IMR-90 (cell line): ENCODE results near the gene DIPK1A. TPM values are rescaled to one million over a fixed set of nuclear protein-coding genes. Genes with fewer than 3 reads are reported as not detected.

Experiments used
- ATAC-seq: fragments of 200-7000 bp; cut with Tn5 transposase; 2 replicates; pipeline ENCODE4 v1.9.1; 2020; ENCODE audit warnings: low read depth, mild to moderate bottlenecking, moderate library complexity
- BruUV-seq: library from RNA; stranded (reverse); fragments of 400-500 nt; replicated peaks from 2 replicates; lab custom pipeline; 2021; lab: Mats Ljungman, UMichigan
- CTCF ChIA-PET: fragments of 300-600 bp; formaldehyde crosslinking; extraction: SDS; loops from one replicate; lab custom pipeline; 2021; ENCODE audit warnings: antibody characterized with exemption; lab: Yijun Ruan, JAX
- POLR2A ChIA-PET: fragments of 300-600 bp; sonication (Branson Sonifier 250); formaldehyde crosslinking; loops from one replicate; lab custom pipeline; 2022; ENCODE audit warnings: antibody characterized with exemption; ENCODE audit not compliant: unreplicated experiment; lab: Charles Lee
- DNase-seq: peaks from one replicate; pipeline ENCODE4 v3.0.0; 2013
- H2AFZ ChIP-seq: replicated peaks from 2 replicates; pipeline ENCODE3; 2013; ENCODE audit warnings: low read length, mild to moderate bottlenecking; ENCODE audit not compliant: poor library complexity
- H2AK5ac ChIP-seq: 2 replicates; pipeline ENCODE4 v1.6.1; 2013; ENCODE audit warnings: low read depth, low read length, inconsistent platforms
- H2AK9ac ChIP-seq: replicated peaks from 2 replicates; pipeline ENCODE3; 2013; ENCODE audit warnings: mild to moderate bottlenecking, low read depth, low read length, moderate library complexity; ENCODE audit not compliant: poor library complexity
- H2BK120ac ChIP-seq: 2 replicates; pipeline ENCODE4 v1.6.1; 2013; ENCODE audit warnings: low read depth, low read length, inconsistent platforms
- H2BK15ac ChIP-seq: 3 replicates; pipeline ENCODE4 v1.6.1; 2013; ENCODE audit warnings: low read depth, low read length, inconsistent platforms
- H2BK20ac ChIP-seq: 2 replicates; pipeline ENCODE4 v1.6.1; 2013; ENCODE audit warnings: low read depth, mild to moderate bottlenecking, inconsistent platforms, low read length, moderate library complexity
- H2BK5ac ChIP-seq: 2 replicates; pipeline ENCODE4 v1.6.1; 2013; ENCODE audit warnings: mild to moderate bottlenecking, low read depth, low read length, inconsistent platforms; ENCODE audit not compliant: poor library complexity, severe bottlenecking
- H3K14ac ChIP-seq: replicated peaks from 2 replicates; pipeline ENCODE4 v1.6.1; 2013; ENCODE audit warnings: low read depth, low read length, inconsistent platforms
- H3K18ac ChIP-seq: 2 replicates; pipeline ENCODE4 v1.6.1; 2013; ENCODE audit warnings: low read depth, low read length, control low read depth
- H3K23ac ChIP-seq: 2 replicates; pipeline ENCODE4 v1.6.1; 2013; ENCODE audit warnings: low read depth, low read length, inconsistent platforms
- H3K27ac ChIP-seq: 2 replicates; pipeline ENCODE4 v1.5.1; 2013; ENCODE audit warnings: mild to moderate bottlenecking, control low read depth, low read length; ENCODE audit not compliant: insufficient read depth
- H3K27me3 ChIP-seq: 2 replicates; pipeline ENCODE4 v1.6.1; 2013; ENCODE audit warnings: low read length; ENCODE audit not compliant: control insufficient read depth, insufficient read depth
- H3K36me3 ChIP-seq: 2 replicates; pipeline ENCODE4 v1.6.1; 2013; ENCODE audit warnings: low read length, mixed read lengths; ENCODE audit not compliant: control insufficient read depth, insufficient read depth
- H3K4ac ChIP-seq: 2 replicates; pipeline ENCODE4 v1.6.1; 2013; ENCODE audit warnings: low read depth, low read length, inconsistent platforms
- H3K4me1 ChIP-seq: 2 replicates; pipeline ENCODE4 v1.6.1; 2013; ENCODE audit warnings: low read length, mixed read lengths; ENCODE audit not compliant: control insufficient read depth, insufficient read depth
- H3K4me2 ChIP-seq: 2 replicates; pipeline ENCODE4 v1.6.1; 2013; ENCODE audit warnings: low read depth, mild to moderate bottlenecking, control low read depth, low read length, moderate library complexity
- H3K4me3 ChIP-seq: 2 replicates; pipeline ENCODE4 v1.5.1; 2013; ENCODE audit warnings: low read depth, mild to moderate bottlenecking, control low read depth, low read length, moderate library complexity; ENCODE audit not compliant: insufficient read depth
- H3K56ac ChIP-seq: 2 replicates; pipeline ENCODE4 v1.6.1; 2013; ENCODE audit warnings: low read length, inconsistent platforms; ENCODE audit not compliant: insufficient read depth; ENCODE audit errors: extremely low read depth
- H3K79me1 ChIP-seq, 2 experiments: 2 replicates each; pipeline ENCODE4 v1.6.1; 2013; ENCODE audit warnings: low read length in 2 of 2, inconsistent platforms in 1 of 2, low read depth in 1 of 2
- H3K9ac ChIP-seq: 2 replicates; pipeline ENCODE4 v1.6.1; 2013; ENCODE audit warnings: low read depth, low read length, control low read depth
- H3K9me1 ChIP-seq: 2 replicates; pipeline ENCODE4 v1.6.1; 2013; ENCODE audit warnings: low read length, inconsistent platforms; ENCODE audit not compliant: insufficient read depth
- H3K9me3 ChIP-seq: 2 replicates; pipeline ENCODE4 v1.6.1; 2013; ENCODE audit warnings: low read length; ENCODE audit not compliant: control insufficient read depth, insufficient read depth
- H4K20me1 ChIP-seq: 2 replicates; pipeline ENCODE4 v1.6.1; 2013; ENCODE audit warnings: low read length, inconsistent platforms; ENCODE audit not compliant: insufficient read depth
- H4K5ac ChIP-seq: 2 replicates; pipeline ENCODE4 v1.6.1; 2013; ENCODE audit warnings: mild to moderate bottlenecking, low read depth, low read length, control low read depth
- H4K8ac ChIP-seq, 2 experiments: 2 replicates each; pipeline ENCODE4 v1.6.1; 2013; ENCODE audit warnings: low read depth in 2 of 2, low read length in 2 of 2, control low read depth in 1 of 2, inconsistent platforms in 1 of 2
- H4K91ac ChIP-seq: 2 replicates; pipeline ENCODE4 v1.6.1; 2013; ENCODE audit warnings: low read depth, low read length, inconsistent platforms; ENCODE audit not compliant: insufficient read depth
- NFE2L2 ChIP-seq: fragments of 150-350 bp; IDR thresholded peaks from 2 replicates; pipeline ENCODE4 v1.6.1; 2016; ENCODE audit warnings: low read depth, mild to moderate bottlenecking, low read length
- WGBS, 2 experiments: methylation state at CpG; one replicate each; pipeline versions ENCODE4 v1.1.5 to v1.1.7; 2013; ENCODE audit warnings: missing lambda C conversion rate in 2 of 2; ENCODE audit not compliant: insufficient read length in 1 of 2; ENCODE audit errors: extremely low coverage in 2 of 2; 5-methylcytosine and 5-hydroxymethylcytosine counted together
- dilution Hi-C: fragments of 300-500 bp; cut with HindIII; formaldehyde crosslinking; loops from one replicate; pipeline ENCODE4 v1.14.3; 2018; ENCODE audit warnings: low sequenced_read_pairs; ENCODE audit not compliant: unreplicated experiment
- in situ Hi-C: fragments of 300-500 bp; cut with MboI; formaldehyde crosslinking; loops from 3 replicates; pipeline ENCODE4 v1.14.3; 2019; ENCODE audit warnings: low sequenced_read_pairs, inconsistent platforms, mixed read lengths
- intact Hi-C: fragments of 100-400 bp; cut with micrococcal nuclease; formaldehyde crosslinking; loops from 2 replicates; pipeline ENCODE4 v1.10.0; 2022
- polyA plus RNA-seq, 3 experiments: library from polyadenylated mRNA; depleted of rRNA; stranded (reverse); fragments of >200 nt; gene quantifications; 2 replicates each; pipeline ENCODE4 v1.2.3, GENCODE V29; 2012; ENCODE audit warnings: low replicate concordance in 1 of 3
- total RNA-seq: library from RNA; depleted of rRNA; stranded (reverse); fragments of >200 nt; gene quantifications from 2 replicates; pipeline ENCODE4 v1.2.3, GENCODE V29; 2012
- TF ChIP-seq, protein P1 (sequence below): conservative IDR thresholded peaks from 2 replicates; pipeline ENCODE4 v1.5.1; 2012; ENCODE audit warnings: mild to moderate bottlenecking, low read depth, low read length, improper control_type of control experiment

The DIPK1A gene
- total and polyA plus RNA-seq, 2 of the 4 experiments (the other 2 are of a cell fraction) = 4.7 to 5.7 TPM

DNA sequence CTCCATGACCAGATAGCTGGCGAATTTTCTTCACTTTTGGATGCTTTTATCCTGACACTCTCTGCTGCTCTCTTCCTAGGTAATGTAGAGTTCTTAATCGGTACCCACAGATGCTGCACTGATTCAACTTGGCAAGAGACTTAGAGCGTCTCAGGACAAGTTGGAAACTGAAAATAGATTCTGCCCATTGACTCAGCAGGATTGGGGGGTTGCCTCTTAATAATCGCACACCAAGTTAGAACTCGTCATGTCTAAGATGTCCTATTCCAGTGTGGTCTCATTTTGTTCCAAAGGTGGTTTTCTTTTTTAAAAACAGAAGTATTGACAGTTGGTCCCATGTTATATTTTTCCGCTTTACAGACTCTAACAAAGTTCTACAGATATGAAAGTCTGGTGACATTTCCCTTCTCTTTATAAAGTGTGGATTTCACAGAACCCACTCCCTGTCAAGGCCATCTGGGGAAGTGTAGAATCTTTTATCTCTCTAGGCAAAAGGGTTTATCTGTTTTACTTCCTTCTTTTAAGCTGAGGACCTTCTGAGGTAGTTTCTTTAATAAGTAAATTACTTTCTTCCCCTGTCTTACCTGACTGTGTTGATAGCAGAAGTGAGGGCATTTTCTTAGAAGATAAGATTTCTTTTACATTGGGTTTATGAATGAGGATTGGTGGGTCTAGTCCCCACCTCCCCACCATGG lies 12.1 kb upstream of the DIPK1A start:
- Histone ChIP-seq H3K27me3 (peaks cover 23% of the 10 kb centered on the region), H3K9me3 (no peaks in the 10 kb centered on the region), H3K4ac (no peak overlapping the region), H4K5ac (no peak overlapping the region), H2AK9ac (no peak overlapping the region), H4K8ac (no peak overlapping the region), H3K18ac (no peak overlapping the region), H3K4me2 (no peak overlapping the region), H2BK15ac (no peak overlapping the region), H3K4me1 (no peaks in the 10 kb centered on the region), H2AFZ (no peak overlapping the region), H4K91ac (no peak overlapping the region), H2AK5ac (no peak overlapping the region), H3K4me3 (no peak overlapping the region), H2BK20ac (no peak overlapping the region), H3K79me1 (no peaks in the 10 kb centered on the region), H2BK5ac (no peak overlapping the region), H3K9me1 (no peaks in the 10 kb centered on the region), H3K23ac (no peak overlapping the region), H3K56ac (no peak overlapping the region), H3K14ac (no peak overlapping the region), H3K27ac (no peak overlapping the region), H2BK120ac (no peak overlapping the region), H3K9ac (no peak overlapping the region), H3K36me3 (no peaks in the 10 kb centered on the region), H4K20me1 (no peaks in the 10 kb centered on the region)
- no peak for ATAC-seq
- no peak for TF ChIP-seq NFE2L2
- TF ChIP-seq, protein P1, sequence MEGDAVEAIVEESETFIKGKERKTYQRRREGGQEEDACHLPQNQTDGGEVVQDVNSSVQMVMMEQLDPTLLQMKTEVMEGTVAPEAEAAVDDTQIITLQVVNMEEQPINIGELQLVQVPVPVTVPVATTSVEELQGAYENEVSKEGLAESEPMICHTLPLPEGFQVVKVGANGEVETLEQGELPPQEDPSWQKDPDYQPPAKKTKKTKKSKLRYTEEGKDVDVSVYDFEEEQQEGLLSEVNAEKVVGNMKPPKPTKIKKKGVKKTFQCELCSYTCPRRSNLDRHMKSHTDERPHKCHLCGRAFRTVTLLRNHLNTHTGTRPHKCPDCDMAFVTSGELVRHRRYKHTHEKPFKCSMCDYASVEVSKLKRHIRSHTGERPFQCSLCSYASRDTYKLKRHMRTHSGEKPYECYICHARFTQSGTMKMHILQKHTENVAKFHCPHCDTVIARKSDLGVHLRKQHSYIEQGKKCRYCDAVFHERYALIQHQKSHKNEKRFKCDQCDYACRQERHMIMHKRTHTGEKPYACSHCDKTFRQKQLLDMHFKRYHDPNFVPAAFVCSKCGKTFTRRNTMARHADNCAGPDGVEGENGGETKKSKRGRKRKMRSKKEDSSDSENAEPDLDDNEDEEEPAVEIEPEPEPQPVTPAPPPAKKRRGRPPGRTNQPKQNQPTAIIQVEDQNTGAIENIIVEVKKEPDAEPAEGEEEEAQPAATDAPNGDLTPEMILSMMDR = no peak
- no peak for DNase-seq
- ChIA-PET POLR2A (no interaction called here), CTCF (interaction anchor here (0.9 kb wide), 1 partner anchor 21 kb away, joined by 4 read pairs; no protein-coding TSS in a partner anchor)
- in situ Hi-C loops (no loop called here), intact Hi-C loops (no loop called here), dilution Hi-C loops (no loop called here)
- BruUV-seq = no TSS peak
- WGBS, 2 experiments = no CpG with 5 or more reads among the region's 6 CpGs
